ENCODE data around the gene SMS.

The SMS gene

GRCh38 chrX:22026731-22027130, 86.2 kb downstream of the SMS start:
- no peak for TF ChIP-seq CTCF (IDR thresholded peaks at IDR 0.05; ENCODE audit: low read depth, low read length, missing control alignments)

GRCh38 chrX:22032084-22032483, 91.6 kb downstream of the SMS start, which contains the start of gene PHEX:
PHEX (plus strand) TSS chrX:22032325; CDS start chrX:22033006, 681 bp downstream.
- TF ChIP-seq CTCF (IDR thresholded peaks at IDR 0.05; ENCODE audit: low read depth, low read length, missing control alignments), result no peak
- no peak for DNase-seq (ENCODE audit: low read depth)

More at GRCh38 chrX:22026731-22027130, 86.2 kb downstream of the SMS start:
- no peak overlapping the region for H3K4me3 ChIP-seq (ENCODE audit: low read depth, low read length)
- no peak for DNase-seq (ENCODE audit: low read depth)

DNA sequence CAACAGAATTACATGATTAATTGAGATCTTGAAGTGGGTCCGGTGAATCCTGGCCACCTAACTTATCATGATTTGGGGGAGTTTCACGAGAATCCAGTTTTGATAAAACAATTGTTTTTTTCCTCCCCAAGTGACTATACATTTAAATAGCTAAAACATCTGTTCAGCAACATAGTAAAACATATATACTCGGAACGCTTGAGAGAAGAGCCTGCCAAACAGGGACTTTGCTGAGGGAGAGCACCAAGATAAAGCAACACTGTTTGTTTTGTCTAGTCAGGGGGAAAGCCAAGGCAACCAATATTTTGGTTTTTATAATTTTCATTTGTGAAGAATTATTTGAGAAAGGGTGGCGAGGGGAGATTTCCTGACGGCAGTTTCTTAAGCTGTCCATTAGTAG, 92.0 kb downstream of the SMS start:
- TF ChIP-seq CTCF (IDR thresholded peaks at IDR 0.05; ENCODE audit: low read depth, low read length, missing control alignments), result no peak
- DNase-seq (ENCODE audit: low read depth), result no peak
- no peak overlapping the region for H3K4me3 ChIP-seq (ENCODE audit: low read depth, low read length)

More at GRCh38 chrX:22032084-22032483, 91.6 kb downstream of the SMS start, which contains the start of gene PHEX:
- no peak within 1 kb of the TSS for H3K4me3 ChIP-seq (ENCODE audit: low read depth, low read length)

GRCh38 chrX:22033818-22034217, 93.3 kb downstream of the SMS start:
- no peak for DNase-seq (ENCODE audit: low read depth)
- no peak overlapping the region for H3K4me3 ChIP-seq (ENCODE audit: low read depth, low read length)
- no peak for TF ChIP-seq CTCF (IDR thresholded peaks at IDR 0.05; ENCODE audit: low read depth, low read length, missing control alignments)

DNA sequence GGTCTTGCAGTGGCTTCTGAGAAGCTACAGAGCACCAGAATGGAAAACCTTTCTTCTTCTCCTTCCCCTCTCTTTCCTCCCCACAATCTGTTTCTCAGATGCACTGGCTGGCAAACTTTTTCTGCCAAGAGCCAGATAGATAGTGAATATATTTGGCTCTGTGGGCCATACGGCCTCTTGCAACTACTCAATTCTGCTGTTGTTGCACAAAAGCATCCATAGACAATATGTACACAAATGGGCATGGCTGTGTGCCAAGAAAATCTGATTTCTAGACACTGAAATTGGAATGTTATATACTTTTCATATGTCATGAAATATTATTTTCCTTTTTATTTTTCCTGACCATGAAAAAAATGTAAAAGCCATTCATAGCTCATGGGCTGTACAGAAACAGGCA, 94.7 kb downstream of the SMS start:
- no peak for DNase-seq (ENCODE audit: low read depth)
- TF ChIP-seq CTCF (IDR thresholded peaks at IDR 0.05; ENCODE audit: low read depth, low read length, missing control alignments), result no peak
- H3K4me3 ChIP-seq (ENCODE audit: low read depth, low read length), result no peak overlapping the region

GRCh38 chrX:22037225-22037624, 96.7 kb downstream of the SMS start:
- H3K4me3 ChIP-seq (ENCODE audit: low read depth, low read length), result no peak overlapping the region
- no peak for DNase-seq (ENCODE audit: low read depth)
- TF ChIP-seq CTCF (IDR thresholded peaks at IDR 0.05; ENCODE audit: low read depth, low read length, missing control alignments), result no peak

GRCh38 chrX:22037911-22038537, 97.5 kb downstream of the SMS start:
- no peak for DNase-seq (ENCODE audit: low read depth)
- no peak overlapping the region for H3K4me3 ChIP-seq (ENCODE audit: low read depth, low read length)
- no peak for TF ChIP-seq CTCF (IDR thresholded peaks at IDR 0.05; ENCODE audit: low read depth, low read length, missing control alignments)
